ENCODE measurements around the gene ATP5MC2. TPM values are rescaled to one million over a fixed set of nuclear protein-coding genes. Genes with fewer than 3 reads are reported as not detected.
"Not testable (repeated sequence)": the region's sequence is repeated elsewhere in the genome, so short reads cannot be mapped to it uniquely, and the experiment has no call there.

ATP5MC2 gene
- total RNA-seq (2014; rRNA removed; shearing (Covaris generic)) = 393 and 458 TPM in 2 replicates

DNA sequence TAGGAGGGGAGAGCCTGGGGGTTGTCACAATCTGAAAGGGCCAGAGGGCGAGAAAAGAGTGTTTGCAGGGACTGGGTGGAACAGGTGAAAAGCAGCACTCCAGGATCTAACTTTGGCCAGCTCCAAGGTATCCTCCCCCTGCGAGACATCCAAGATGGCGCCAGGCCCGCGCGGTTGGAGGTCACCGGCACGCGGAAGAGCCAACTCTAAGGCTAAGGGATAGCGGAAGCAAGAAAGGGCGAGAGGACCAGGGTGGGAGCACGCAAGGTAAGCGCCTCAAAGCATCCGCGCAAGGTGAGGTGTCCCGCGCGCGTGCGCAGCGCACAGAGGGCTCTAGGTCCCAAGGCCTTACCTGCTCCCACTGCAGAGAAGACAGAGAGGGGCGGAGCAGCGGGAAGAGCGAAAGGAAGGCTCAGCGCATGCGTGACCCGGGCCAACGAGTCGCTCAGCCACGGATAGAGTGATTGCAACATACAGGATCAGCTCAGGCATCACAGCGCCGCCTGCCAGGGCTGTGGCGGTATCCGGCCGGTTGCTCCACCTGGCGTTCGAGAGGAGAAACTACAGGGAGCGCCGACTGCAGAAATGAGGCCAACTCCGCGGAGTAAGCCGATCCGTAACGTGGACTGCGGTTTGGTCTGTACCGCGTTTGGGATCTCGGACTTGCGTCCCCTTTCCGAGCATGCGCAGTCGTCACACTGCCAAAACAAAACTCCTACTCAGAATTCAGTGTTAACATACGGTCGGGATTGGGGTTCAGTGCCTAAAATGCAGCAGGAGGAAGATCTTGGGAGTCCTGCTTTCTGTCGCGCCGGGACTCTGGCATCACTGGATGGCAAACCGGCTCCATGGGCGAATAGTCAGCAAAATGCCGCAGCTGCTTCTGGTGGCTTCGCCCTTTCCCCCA lies at the start of gene ATP5MC2:
Gene ATP5MC2, minus strand, starts transcription at position 383 of the 907 bp plus-strand sequence. CDS start 3,469 bp downstream, outside the sequence.
- peak; percentile 97 for DNase-seq (ENCODE audit: low spot score)

DNA sequence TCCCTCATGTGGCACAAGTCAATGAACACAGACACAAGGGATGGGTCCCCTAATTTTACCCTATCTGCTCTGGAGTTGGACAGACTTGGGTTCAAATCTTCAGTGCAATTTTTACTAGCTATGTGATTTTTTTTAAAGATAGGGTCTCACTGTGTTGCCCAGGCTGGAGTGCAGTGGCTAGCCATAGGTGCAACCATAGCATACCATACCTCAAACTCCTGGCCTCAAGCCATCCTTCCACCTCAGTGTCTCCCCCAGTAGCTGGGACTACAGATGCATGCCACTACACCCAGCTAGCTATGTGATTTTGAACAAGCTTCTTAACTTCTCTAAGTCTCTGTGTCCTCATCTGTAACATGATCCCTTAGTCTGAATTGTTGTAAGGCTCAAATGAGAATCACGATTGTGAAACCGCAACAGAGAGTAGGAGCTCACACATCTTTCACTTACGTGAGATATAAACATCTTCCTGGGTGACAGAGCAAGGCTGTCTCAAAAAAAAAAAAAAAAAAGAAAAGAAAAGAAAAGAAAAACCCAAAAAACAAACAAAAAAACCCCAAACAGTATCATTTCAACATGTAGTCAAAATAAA lies 46.7 kb upstream of the ATP5MC2 start:
- no peak for DNase-seq (ENCODE audit: low spot score)

DNA sequence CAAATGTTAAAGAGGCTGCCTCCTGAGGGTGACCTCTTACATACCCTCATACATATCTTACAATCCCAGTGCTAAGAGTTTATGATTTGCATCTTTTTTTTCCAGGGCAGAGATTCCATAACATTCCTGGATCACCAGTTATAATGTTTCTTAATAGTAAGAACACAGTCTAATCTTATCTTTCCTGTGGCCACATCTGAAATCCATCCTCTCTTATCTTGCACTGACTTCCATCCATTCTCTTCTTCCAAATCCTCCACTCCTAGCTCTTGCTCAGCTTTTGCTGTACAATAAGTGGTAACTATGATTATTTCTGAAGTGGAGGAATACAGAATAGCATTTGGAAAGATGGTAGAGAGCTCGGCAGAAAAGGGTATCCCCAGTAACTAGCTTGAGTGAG lies 45.1 kb upstream of the ATP5MC2 start:
- DNase-seq (ENCODE audit: low spot score) = no peak

DNA sequence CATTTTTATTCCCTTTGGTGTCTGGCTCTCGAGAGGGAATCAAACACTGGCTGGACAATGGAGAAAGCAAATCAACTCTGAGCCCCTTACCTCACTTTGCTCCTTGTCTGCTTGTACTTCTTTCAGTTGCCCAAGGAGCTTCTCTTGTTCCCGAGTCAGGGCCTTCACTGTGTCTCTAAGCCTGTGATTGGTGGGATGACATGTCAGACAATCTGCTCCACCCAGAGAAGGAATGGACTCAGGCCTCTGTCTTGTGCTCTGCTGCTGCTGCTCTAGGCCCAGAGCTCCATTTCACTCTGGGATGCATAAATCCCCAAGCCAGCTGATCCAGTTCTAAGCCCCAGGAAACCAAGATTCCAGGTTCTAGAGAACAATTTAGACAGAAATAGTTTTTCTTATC lies 43.8 kb upstream of the ATP5MC2 start:
- no peak for DNase-seq (ENCODE audit: low spot score)

DNA sequence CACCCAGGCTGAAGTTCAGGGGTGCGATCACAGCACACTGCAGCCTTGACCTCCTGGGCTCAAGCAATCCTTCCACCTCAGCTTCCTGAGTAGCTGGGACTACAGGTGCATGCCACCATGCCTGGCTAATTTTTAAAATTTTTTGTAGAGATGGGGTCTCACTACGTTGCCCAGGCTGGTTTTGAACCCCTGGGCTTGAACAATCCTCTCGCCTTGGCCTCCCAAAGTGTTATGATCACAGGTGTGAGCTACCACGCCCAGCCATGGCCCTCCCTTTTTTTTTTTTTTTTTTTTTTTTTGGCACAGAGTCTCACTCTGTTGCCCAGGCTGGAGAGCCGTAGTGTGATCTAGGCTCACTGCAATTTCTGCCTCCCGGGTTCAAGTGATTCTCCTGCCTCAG lies 42.7 kb upstream of the ATP5MC2 start:
- not testable (repeated sequence) for DNase-seq (ENCODE audit: low spot score)

DNA sequence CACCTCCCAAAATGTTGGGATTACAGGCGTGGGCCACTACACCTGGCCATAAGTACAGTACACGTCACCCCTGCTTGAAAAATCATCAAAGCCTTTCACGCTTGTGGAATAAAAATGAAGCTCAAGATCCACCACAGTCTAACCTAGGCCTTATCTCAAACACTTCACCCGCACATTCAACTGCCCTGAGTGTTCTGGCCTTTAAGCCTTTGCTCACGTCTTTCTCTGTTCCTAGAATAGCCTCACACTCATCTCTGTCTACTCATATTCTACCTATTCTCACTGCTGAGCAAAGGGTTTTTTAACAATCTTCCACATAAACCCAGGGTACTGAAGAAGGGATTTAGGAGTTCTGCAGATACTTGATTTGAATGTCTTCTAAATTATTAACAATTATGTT lies 41.4 kb upstream of the ATP5MC2 start:
- no peak for DNase-seq (ENCODE audit: low spot score)

DNA sequence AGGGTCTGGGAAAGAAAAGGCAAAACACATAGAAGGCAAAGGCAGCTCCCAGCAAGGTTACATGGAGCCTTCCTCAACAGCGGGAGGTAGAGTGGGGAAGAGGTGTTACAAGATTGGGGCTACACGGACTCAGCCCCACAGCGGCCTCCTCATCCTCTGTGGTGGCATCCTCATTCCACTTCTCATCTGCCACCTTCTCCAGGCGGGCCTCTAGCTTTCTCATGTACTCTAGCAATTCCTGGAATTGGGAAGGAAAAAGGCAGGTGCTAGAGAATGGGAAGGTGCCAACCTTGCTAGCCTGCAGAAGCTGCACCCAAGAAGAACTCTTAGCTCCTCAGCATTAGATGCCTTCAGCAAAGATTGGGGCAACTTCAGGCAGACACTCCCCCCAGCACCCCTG lies 38.1 kb upstream of the ATP5MC2 start:
- no peak for DNase-seq (ENCODE audit: low spot score)

DNA sequence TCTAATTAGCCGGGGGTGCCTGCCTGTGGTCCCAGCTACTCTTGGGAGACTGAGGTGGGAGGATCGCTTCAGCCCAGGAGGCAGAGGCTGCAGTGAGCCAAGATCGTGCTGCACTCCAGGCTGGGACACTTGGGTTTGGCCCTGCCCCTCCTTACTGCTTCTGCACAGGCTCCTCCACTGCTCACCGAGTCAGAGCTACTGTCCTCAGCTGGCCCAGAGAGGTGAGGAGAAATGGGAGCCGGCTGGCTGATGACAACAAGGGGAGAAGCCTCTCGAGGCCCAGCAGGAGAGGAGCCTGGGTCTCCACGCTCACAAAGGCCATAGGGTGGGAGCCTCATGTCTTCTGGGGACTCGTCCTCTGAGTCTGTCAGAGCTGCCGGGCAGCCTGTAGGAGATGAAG lies 37.6 kb upstream of the ATP5MC2 start:
- no peak for DNase-seq (ENCODE audit: low spot score)

DNA sequence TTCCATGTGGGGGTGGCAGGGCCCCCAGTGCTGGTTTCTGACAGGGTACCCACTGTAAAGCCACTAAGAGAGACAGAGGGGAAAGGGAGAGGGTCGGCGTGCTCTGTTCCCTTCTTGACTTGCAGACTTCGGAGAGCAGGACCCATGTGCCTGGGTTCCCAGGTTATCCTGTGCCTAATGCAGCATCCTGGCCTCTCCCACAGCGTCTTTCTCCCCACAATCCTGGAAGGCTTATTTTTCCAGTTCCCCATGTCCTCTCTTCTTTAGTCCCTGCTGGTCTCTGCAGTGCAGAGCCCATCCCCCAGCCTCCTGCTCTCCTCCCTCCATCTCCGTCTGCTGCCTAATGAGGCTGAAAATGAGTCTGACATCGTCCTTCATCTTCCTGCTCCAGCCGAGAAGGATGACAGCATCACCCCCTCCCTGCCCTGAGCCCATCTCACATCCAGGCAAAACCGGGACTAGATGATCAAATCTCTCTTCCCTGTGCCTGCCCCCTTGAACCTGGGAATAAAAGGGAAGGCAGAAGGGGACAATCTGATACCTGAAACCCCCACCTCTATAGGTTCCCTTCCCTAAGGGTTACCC lies 36.3 kb upstream of the ATP5MC2 start:
- DNase-seq (ENCODE audit: low spot score) = no peak

DNA sequence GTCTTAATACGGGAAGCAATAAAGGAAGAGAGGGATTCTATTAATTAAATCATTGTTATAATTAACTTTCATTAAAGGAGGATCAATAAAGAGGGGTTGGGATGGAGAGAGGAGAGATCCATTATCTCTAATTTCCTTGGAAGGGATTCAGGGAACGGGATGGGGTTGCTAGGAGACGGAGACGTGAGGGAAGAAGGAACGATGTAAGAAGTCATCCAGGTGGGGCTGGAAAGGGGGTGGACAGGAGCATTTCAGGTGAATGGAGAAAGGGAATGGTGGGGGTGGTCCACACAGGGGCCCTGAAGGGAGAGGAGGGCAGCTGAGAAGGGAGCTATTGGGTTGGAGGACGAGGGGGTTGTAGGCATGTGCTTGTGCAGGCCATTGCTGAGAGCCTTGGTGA lies 34.2 kb upstream of the ATP5MC2 start:
- no peak for DNase-seq (ENCODE audit: low spot score)

DNA sequence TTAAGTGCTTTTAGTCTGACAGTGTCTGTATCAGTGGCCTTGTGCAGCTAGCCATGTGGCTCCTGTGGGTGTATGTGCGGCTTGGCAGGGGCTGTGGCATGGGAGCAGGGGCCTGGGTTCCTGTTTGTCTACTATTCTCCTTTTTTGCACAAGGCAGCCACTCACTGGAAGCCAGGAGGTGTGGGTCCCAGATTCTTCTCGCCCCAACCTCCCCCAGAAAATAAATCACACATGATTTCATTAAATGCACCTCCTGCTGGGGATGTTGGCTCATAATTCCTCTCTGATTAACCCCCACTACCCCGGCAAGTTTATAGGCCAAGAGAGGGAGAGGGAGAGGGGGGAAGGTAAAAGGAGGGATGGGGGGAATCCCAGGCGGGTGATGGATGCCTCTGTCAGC lies 33.8 kb upstream of the ATP5MC2 start:
- no peak for DNase-seq (ENCODE audit: low spot score)

DNA sequence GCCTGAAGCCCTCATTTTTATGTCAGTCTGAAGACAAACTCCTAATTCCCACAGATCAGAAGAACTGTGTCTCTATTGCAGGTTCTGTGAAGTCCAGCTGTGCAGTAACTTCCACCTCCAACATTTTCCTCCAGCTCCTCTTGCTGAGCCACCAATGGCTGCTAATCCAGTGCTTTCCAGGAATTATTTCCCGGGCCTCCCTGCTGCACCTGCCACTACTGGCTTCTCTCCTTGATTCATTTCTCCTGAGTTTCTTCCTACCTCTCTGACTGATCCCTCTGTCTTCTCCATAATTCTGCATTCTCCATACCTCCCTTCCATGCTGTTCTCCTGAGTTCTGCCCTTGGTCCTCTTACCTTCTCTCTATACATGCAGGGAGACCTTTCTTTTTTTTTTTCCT lies 30.2 kb upstream of the ATP5MC2 start:
- no peak for DNase-seq (ENCODE audit: low spot score)

DNA sequence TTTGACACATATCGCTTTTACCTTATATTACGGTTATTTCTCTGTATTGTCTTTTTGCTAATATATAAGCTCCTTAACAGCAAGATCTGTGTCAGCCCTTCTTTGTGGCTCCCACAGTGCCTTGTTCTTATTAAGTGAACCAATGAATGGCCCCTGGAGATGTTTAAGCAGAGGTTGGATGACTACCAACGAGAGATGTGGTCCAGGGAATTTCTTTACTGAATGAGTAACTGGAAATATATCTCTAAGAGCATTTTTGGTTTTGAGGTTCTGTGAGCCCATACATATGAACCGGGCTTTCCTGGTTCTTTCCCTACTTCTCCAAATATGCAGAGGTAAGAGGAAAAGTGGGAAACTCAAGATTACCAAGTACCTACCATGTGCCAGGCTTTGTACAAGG lies 27.9 kb upstream of the ATP5MC2 start:
- peak; percentile 15 for DNase-seq (ENCODE audit: low spot score)

DNA sequence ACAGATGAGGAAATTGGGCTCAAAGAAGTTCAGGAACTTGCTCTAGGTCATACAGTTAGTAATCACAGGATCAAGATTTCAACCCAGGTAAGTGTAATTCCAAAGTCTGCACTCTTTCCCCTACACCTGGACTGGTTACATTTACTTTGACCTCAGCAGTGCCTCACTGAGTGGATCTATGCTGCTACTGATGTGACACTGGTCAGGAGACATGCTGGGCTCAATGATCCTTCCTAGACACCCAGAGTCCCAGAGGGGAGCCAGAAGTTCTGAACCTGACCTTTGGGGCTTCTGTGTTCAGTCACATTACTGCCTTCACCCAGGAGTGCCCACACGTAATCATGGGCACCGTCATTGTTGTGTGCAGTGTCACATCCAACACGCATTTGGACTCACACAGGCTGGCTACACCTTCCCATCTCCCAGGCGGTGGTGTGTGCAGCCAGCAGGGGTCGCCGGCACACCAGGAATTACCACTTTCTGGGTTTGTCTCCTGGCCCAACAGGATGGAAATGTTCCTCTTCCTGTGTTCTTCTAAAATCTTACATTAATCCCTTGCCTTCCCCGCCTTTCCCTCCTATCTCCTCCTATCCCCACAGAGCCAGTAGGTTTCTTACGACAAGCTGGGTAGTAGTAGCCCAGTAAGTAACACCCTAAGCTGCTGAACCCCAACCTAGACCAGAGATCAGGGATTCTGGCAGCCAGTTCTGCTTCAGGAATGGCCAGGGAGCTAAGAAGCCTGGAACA lies 25.8 kb upstream of the ATP5MC2 start:
- DNase-seq (ENCODE audit: low spot score) = peak; percentile 56

DNA sequence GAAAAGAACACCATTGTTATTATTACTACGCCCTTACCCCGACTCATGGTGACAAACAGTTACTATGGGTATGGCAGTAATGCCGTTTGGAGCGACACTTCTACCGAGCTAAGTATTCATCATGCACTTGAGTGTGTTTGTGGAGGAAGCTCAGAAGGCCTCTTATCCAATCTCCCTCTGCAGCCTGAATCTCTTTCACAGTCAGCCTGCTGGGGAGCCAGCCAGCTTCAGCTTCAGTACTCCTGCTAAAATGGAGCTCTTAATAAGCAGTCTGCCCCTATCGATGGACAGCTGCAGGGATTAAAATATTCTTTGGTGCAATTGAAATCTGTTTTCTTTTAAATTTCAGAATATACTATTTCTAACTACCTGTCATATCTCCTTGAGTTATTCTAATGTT lies 24.7 kb upstream of the ATP5MC2 start:
- DNase-seq (ENCODE audit: low spot score) = no peak

DNA sequence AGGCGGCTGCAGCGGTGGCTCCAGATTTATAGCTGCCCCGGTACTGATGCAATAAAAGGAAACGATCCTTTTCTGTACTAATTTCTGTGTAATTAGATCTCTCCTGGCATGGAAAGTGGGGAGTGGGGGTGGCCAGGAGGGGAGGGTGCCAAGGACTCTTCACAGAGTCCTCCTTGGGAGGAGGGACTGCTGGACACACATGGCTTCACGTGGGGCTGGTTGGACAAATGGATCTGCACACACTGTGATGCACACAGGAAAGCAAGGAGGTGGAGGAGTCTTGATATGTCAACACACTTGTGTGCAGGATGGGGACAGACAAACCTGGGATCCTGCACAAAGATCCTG lies 23.8 kb upstream of the ATP5MC2 start:
- DNase-seq (ENCODE audit: low spot score) = no peak

DNA sequence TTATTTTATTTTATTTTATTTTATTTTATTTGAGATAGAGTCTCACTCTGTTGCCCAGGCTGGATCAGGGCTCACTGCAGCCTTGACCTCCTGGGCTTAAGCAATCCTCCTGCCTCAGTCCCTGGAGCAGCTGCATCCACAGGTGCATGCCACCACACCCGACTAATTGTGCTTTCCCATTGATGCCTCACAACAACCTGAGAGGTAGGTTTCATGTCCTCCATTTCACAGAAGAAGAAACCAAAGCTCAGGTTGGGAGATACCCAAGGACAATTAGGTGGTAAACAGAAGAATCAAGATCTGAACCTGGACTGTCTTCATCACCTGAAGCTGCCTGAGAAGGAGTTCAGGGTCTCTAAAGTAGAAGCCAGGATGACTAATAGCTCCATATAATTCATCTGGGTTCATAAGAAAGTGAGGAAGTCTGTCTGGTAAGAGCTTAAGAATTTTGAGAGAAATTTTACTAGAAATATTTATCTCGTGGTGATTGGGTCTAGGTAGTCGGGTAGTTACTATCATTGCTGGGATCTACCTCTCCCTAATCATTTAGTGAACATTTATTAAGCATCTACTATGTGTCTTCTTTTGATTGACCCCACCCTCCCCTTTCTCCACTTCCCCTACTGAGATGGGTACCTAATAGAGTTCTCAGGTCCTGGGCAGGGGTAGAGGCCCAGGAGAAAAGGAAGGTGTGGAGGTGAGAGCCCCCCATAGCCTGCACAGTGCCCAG lies 23.2 kb upstream of the ATP5MC2 start:
- no peak for DNase-seq (ENCODE audit: low spot score)

DNA sequence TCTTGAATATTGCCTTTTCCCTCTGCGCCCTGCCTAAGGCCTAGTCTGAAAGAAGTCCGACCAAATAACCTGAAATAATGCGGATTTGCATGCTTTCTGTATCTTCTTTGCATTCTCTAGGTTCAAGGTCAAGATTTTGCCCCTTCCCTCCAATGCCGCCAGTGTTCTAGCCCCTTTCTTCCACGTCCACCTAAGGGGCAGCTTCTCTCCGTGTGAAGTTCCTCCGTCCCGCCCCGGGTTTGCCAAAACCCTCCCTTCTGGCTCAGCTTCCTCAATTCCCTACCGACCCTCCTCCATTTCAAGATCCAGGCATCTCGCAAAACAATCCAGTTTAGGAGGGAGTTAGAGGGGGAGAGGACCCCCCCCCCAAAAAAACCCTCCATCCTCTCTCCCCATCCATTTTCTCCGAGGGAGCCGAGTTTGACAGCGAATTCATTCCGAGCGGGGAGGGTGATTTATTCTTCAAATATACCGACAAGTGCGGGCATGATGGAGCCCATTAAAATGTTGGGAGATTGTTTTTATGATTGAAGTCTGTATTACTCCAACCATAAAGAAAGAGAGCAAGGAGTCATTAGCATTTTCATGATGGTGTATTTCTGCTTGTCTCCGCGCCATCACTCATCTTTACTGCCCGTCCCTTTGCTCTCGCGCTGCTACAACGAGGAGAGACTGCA lies 20.9 kb upstream of the ATP5MC2 start:
- DNase-seq (ENCODE audit: low spot score) = no peak

DNA sequence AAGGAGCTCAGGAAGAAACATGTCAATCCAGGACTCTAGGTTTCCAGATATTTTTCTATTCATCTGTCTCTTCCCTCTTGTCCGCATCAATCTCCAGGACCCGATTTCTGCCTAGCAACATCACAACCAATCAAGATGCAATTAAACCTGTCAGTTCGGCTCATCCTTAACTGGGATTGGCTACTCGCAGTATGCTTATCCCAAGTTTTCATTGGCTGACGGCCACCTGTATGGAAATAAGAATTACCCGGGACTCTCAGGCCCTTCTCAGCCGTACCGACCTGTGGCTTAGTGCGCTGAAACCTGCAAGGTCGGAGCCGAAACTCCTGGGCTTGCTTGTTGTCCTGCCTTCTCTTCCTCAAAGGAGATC lies 20.4 kb upstream of the ATP5MC2 start:
- peak; percentile 89 for DNase-seq (ENCODE audit: low spot score)

DNA sequence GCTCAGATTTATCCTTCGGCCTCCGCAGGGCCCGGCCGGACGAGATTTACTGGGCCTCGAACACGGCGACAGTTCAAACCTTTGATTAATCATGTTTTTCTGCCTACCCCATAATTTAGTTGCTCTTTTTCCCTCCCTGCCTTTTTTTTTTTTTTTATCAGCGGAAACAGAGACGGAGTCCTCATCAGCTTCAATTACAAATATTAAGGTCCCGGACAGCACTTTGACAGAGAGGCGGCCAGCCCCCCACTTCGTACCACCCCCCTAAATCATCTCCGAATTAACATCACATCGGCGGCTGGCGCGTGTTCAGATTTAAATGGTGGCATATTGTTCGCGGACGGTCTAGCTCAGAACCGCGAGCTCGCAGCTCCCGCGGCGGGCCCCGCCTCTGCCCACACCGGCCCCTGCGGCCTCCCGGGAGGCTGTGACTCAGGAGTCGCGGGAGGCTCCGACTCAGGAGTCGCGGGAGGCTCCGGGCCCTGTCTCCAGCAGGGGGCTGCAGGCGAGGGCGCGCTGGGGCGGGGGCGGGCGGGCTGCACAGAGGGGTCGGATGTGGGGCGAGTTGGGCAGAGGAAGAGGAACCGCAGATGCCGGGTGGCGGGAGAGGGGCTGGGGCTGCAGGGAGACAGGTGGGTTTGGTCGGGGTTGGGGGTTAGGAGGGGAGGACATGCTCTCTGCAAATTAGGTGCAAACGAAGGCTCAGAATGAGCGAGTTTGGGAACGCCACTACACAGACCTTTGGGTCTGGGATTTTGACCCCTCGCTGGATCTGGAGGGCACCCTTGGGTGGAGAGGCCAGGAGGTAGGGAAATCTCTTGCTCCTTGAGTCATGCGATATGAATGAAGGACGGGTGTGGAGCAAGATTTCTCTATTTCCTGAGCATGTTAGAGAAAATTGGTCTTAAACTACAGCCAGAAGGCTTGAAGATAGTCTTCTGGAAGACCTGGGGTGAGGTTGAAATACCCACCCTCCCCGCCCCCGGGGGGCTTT lies 19.6 kb upstream of the ATP5MC2 start:
- peak; percentile 53 for DNase-seq (ENCODE audit: low spot score)

Data from A172 (cell line).